Stimulated activated CD4-positive, alpha-beta T cell treated with anti-CD3 and anti-CD28 coated beads, Interleukin-1b, Interleukin-23, amount 100 ng/mL, for 4 hours (primary cell): ENCODE results near the gene WDR6.

Source experiments
- DNase-seq, 2 donors: peaks; one replicate each; pipeline ENCODE4 v3.0.0-alpha.2; 2020; ENCODE audit warnings: low read depth in 2 of 2

Gene WDR6

GRCh38 chr3:49013738-49014660 is 6.8 kb downstream of the WDR6 start:
- no peak for DNase-seq

GRCh38 chr3:49015072-49015471 is 7.9 kb downstream of the WDR6 start:
- DNase-seq, result no peak

GRCh38 chr3:49015765-49016164 is 8.6 kb downstream of the WDR6 start:
- DNase-seq, result no peak

GRCh38 chr3:49016414-49017228 is 9.4 kb downstream of the WDR6 start:
- no peak for DNase-seq

GRCh38 chr3:49017229-49017970 is 10.2 kb downstream of the WDR6 start:
- DNase-seq, result no peak

GRCh38 chr3:49017971-49018706 is 10.9 kb downstream of the WDR6 start, which contains the start of gene DALRD3:
Gene DALRD3, minus strand, starts transcription at chr3:49018580. Its CDS starts 16 bp downstream, at chr3:49018564.
- DNase-seq, result peak in 1 of 2 donors; percentile 53

GRCh38 chr3:49018707-49019006 is 11.5 kb downstream of the WDR6 start:
- DNase-seq, result no peak

- no peak for DNase-seq
Observed at GRCh38 chr3:49019941-49020329, 12.7 kb downstream of the WDR6 start.

GRCh38 chr3:49020330-49021212 is 13.4 kb downstream of the WDR6 start:
- DNase-seq, result no peak

GRCh38 chr3:49021213-49021812 is 14.1 kb downstream of the WDR6 start:
- DNase-seq, result peak; percentile 97 to 99

- peak; percentile 86 to 90 for DNase-seq
Observed at GRCh38 chr3:49021813-49022687, 14.9 kb downstream of the WDR6 start, which contains the start of gene NDUFAF3. Gene NDUFAF3, plus strand, starts transcription at chr3:49022121. Its CDS starts 24 bp downstream, at chr3:49022145.

GRCh38 chr3:49022688-49023171 is 15.5 kb downstream of the WDR6 start:
- no peak for DNase-seq

GRCh38 chr3:49023775-49024174 is 16.6 kb downstream of the WDR6 start:
- DNase-seq, result no peak

GRCh38 chr3:49024449-49024848 is 17.3 kb downstream of the WDR6 start:
- no peak for DNase-seq

- no peak for DNase-seq
Observed at GRCh38 chr3:49025005-49025792, 18.0 kb downstream of the WDR6 start.

- no peak for DNase-seq
Observed at GRCh38 chr3:49025793-49026520, 18.8 kb downstream of the WDR6 start.

GRCh38 chr3:49026536-49026935 is 19.3 kb downstream of the WDR6 start:
- no peak for DNase-seq
